GM18951 (cell line): ENCODE measurements around the gene WEE1.
"Not testable (repeated sequence)": the region's sequence is repeated elsewhere in the genome, so short reads cannot be mapped to it uniquely, and the experiment has no call there.

ENCODE experiments used
- POLR2A ChIP-seq: IDR thresholded peaks from 4 replicates; pipeline ENCODE4 v1.6.1; 2011; ENCODE audit warnings: mild to moderate bottlenecking; ENCODE audit not compliant: insufficient read length, insufficient read depth; ENCODE audit errors: extremely low read depth
- in situ Hi-C: fragments of 300-500 bp; cut with MboI; formaldehyde crosslinking; loops from one replicate; pipeline ENCODE4 v1.12.0; 2022; ENCODE audit warnings: low sequenced_read_pairs, mixed read lengths, inconsistent platforms; ENCODE audit not compliant: unreplicated experiment

WEE1 gene

GRCh38 chr11:9538548-9538947, 34.9 kb upstream of the WEE1 start:
- no peak for TF ChIP-seq POLR2A
- in situ Hi-C loops, result no loop called here

GRCh38 chr11:9549216-9549615, 24.3 kb upstream of the WEE1 start:
- in situ Hi-C loops, result not testable (repeated sequence)

GRCh38 chr11:9550191-9550628, 23.3 kb upstream of the WEE1 start:
- no peak for TF ChIP-seq POLR2A
- in situ Hi-C loops, result no loop called here

GRCh38 chr11:9561279-9561982, 12.0 kb upstream of the WEE1 start:
- TF ChIP-seq POLR2A, result no peak
- in situ Hi-C loops, result no loop called here

- TF ChIP-seq POLR2A, result no peak
- in situ Hi-C loops, result no loop called here
Measured at GRCh38 chr11:9562716-9563115, 10.8 kb upstream of the WEE1 start.

GRCh38 chr11:9563196-9563730, 10.2 kb upstream of the WEE1 start:
- no peak for TF ChIP-seq POLR2A
- in situ Hi-C loops, result no loop called here

GRCh38 chr11:9565822-9566560, 7.5 kb upstream of the WEE1 start:
- in situ Hi-C loops, result no loop called here

GRCh38 chr11:9566561-9567063, 6.9 kb upstream of the WEE1 start:
- no peak for TF ChIP-seq POLR2A

More at GRCh38 chr11:9565822-9566560, 7.5 kb upstream of the WEE1 start:
- no peak for TF ChIP-seq POLR2A

GRCh38 chr11:9567401-9567800, 6.1 kb upstream of the WEE1 start:
- in situ Hi-C loops, result no loop called here
- no peak for TF ChIP-seq POLR2A

More at GRCh38 chr11:9566561-9567063, 6.9 kb upstream of the WEE1 start:
- in situ Hi-C loops, result no loop called here

- TF ChIP-seq POLR2A, result no peak
- in situ Hi-C loops, result no loop called here
Measured at GRCh38 chr11:9568161-9568853, 5.2 kb upstream of the WEE1 start.

- in situ Hi-C loops, result no loop called here
- TF ChIP-seq POLR2A, result no peak
Measured at GRCh38 chr11:9568854-9569587, 4.4 kb upstream of the WEE1 start.

- TF ChIP-seq POLR2A, result no peak
- in situ Hi-C loops, result no loop called here
Measured at GRCh38 chr11:9569588-9570164, 3.8 kb upstream of the WEE1 start.
